Activated CD4-positive, CD25-positive, alpha-beta regulatory T cell treated with anti-CD3 and anti-CD28 coated beads, Interleukin-2, amount 50 U/mL, for 72 hours (primary cell): Measurements from ENCODE around the gene UPK1A.
"Not testable (repeated sequence)": the region's sequence is repeated elsewhere in the genome, so short reads cannot be mapped to it uniquely, and the experiment has no call there.

ENCODE experiments used
- DNase-seq: peaks from one replicate; pipeline ENCODE4 v3.0.0; 2021

Gene UPK1A

GRCh38 chr19:35644987-35645679 lies 21.2 kb upstream of the UPK1A start:
- DNase-seq: peak; percentile 83

GRCh38 chr19:35645680-35646511 lies 20.4 kb upstream of the UPK1A start:
- no peak for DNase-seq

- DNase-seq: peak; percentile 86
Observed at GRCh38 chr19:35648017-35648961, 18.0 kb upstream of the UPK1A start, which contains the start of gene COX6B1. TSS of gene COX6B1 (plus strand) at chr19:35648323. CDS start at chr19:35651244, 2,921 bp downstream.

- no peak for DNase-seq
Observed at GRCh38 chr19:35650581-35650980, 15.7 kb upstream of the UPK1A start.

GRCh38 chr19:35654828-35655227 lies 11.5 kb upstream of the UPK1A start:
- not testable (repeated sequence) for DNase-seq

- DNase-seq: no peak
Observed at GRCh38 chr19:35655600-35655999, 10.7 kb upstream of the UPK1A start.

GRCh38 chr19:35656700-35657099 lies 9.6 kb upstream of the UPK1A start:
- DNase-seq: no peak

GRCh38 chr19:35657904-35658700 lies 8.2 kb upstream of the UPK1A start:
- DNase-seq: no peak

GRCh38 chr19:35661995-35662340 lies 4.3 kb upstream of the UPK1A start:
- no peak for DNase-seq

- DNase-seq: no peak
Observed at GRCh38 chr19:35663981-35664380, 2.3 kb upstream of the UPK1A start.

GRCh38 chr19:35665157-35665556 lies 1.2 kb upstream of the UPK1A start:
- DNase-seq: no peak

- no peak for DNase-seq
Observed at GRCh38 chr19:35665604-35666003, 713 bp upstream of the UPK1A start.

GRCh38 chr19:35669566-35669965 lies 3.2 kb downstream of the UPK1A start:
- DNase-seq: no peak

GRCh38 chr19:35669974-35670373 lies 3.7 kb downstream of the UPK1A start:
- DNase-seq: no peak

- DNase-seq: no peak
Observed at GRCh38 chr19:35670686-35671085, 4.4 kb downstream of the UPK1A start.

- DNase-seq: no peak
Observed at GRCh38 chr19:35671818-35672217, 5.5 kb downstream of the UPK1A start.

GRCh38 chr19:35673121-35673804 lies 6.9 kb downstream of the UPK1A start:
- DNase-seq: peak; percentile 45

GRCh38 chr19:35675589-35676140 lies 9.3 kb downstream of the UPK1A start:
- no peak for DNase-seq

GRCh38 chr19:35689836-35690235 lies 23.5 kb downstream of the UPK1A start:
- no peak for DNase-seq

GRCh38 chr19:35691106-35691505 lies 24.8 kb downstream of the UPK1A start:
- DNase-seq: not testable (repeated sequence)

GRCh38 chr19:35692010-35692409 lies 25.7 kb downstream of the UPK1A start:
- DNase-seq: no peak
